Smooth muscle cell (in vitro differentiated cells): ENCODE data around the gene NSG1. TPM values are rescaled to one million over a fixed set of nuclear protein-coding genes. Genes with fewer than 3 reads are reported as not detected.

Experiments
- DNase-seq: peaks from one replicate; lab custom pipeline; 2025; ENCODE audit not compliant: unreplicated experiment; lab: John Stamatoyannopoulos, UW
- H2AFZ ChIP-seq: fragments of 200-600 bp; sonication (generic); 2 replicates; pipeline ENCODE4 v1.6.0; 2016; ENCODE audit warnings: antibody characterized with exemption, low read depth, mild to moderate bottlenecking
- H3F3A ChIP-seq: fragments of 200-600 bp; sonication (generic); 2 replicates; pipeline ENCODE4 v1.6.0; 2017; ENCODE audit warnings: antibody characterized with exemption, low read depth
- H3K27ac ChIP-seq: fragments of 200-600 bp; sonication (generic); 2 replicates; pipeline ENCODE4 v1.5.1; 2016; ENCODE audit warnings: low read depth, mild to moderate bottlenecking
- H3K27me3 ChIP-seq: fragments of 200-600 bp; sonication (generic); 2 replicates; pipeline ENCODE4 v1.6.1; 2016; ENCODE audit warnings: low read depth, mild to moderate bottlenecking
- H3K36me3 ChIP-seq: fragments of 200-600 bp; sonication (generic); 2 replicates; pipeline ENCODE4 v1.5.1; 2016; ENCODE audit warnings: low read depth
- H3K4me1 ChIP-seq: fragments of 200-600 bp; sonication (generic); 2 replicates; pipeline ENCODE4 v1.5.1; 2016; ENCODE audit warnings: low read depth
- H3K4me2 ChIP-seq: fragments of 200-600 bp; sonication (generic); 2 replicates; pipeline ENCODE4 v1.6.0; 2016; ENCODE audit warnings: mild to moderate bottlenecking
- H3K4me3 ChIP-seq: fragments of 200-600 bp; sonication (generic); 2 replicates; pipeline ENCODE4 v1.5.1; 2016; ENCODE audit warnings: mild to moderate bottlenecking
- H3K79me2 ChIP-seq: fragments of 200-600 bp; sonication (generic); 2 replicates; pipeline ENCODE4 v1.6.0; 2016; ENCODE audit warnings: low read depth, mild to moderate bottlenecking
- H3K9ac ChIP-seq: fragments of 200-600 bp; sonication (generic); 2 replicates; pipeline ENCODE4 v1.6.0; 2016; ENCODE audit warnings: low read depth
- H3K9me3 ChIP-seq: fragments of 200-600 bp; sonication (generic); replicated peaks from 2 replicates; pipeline ENCODE4 v1.5.1; 2016; ENCODE audit warnings: low read depth
- H4K20me1 ChIP-seq: fragments of 200-600 bp; sonication (generic); 2 replicates; pipeline ENCODE4 v1.6.0; 2016; ENCODE audit warnings: low read depth
- WGBS: methylation state at CpG from one replicate; pipeline ENCODE4 v1.1.7; 2016; ENCODE audit warnings: low lambda C conversion rate; 5-methylcytosine and 5-hydroxymethylcytosine counted together
- polyA plus RNA-seq: library from polyadenylated mRNA; unstranded; fragments of >200 nt; fragmentation: Nextera tagmentation; extraction: Ambion mirVana; gene quantifications from 2 replicates; pipeline ENCODE4 v1.2.1, GENCODE V29; 2016
- total RNA-seq: library from RNA; depleted of rRNA; stranded (reverse); fragments of >200 nt; gene quantifications from 2 replicates; pipeline ENCODE4 v1.2.3, GENCODE V29; 2014
- TF ChIP-seq, protein P1 (sequence below): fragments of 200-600 bp; sonication (generic); IDR thresholded peaks from 2 replicates; pipeline ENCODE4 v1.5.1; 2017; ENCODE audit warnings: borderline replicate concordance, mild to moderate bottlenecking, antibody characterized with exemption; ENCODE audit not compliant: insufficient read depth, poor library complexity, severe bottlenecking

Gene NSG1
- total and polyA plus RNA-seq, 2 experiments from 2014 or later = 8.4 to 11.4 TPM

DNA sequence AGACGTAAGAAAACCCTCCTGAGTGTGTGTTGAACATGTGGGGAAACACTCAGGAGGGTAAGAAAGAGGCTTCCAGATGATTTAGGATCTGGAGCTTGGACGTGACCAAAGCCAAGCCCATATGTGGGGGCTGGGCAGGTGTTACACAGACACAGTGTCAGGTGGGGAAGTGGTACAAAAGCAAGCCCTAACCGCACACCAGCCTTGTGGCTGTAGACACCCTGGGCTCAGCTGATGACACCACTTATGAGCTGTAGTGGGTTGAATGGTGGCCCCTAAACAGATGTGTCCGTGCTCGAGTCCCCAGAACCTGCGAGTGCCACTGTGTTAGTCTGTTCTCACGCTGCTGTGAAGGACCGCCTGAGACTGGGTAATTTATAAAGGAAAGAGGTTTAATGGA, 25.0 kb upstream of the NSG1 start:
- Histone ChIP-seq H2AFZ (no peak overlapping the region), H3F3A (no peaks in the 10 kb centered on the region), H3K27ac (no peak overlapping the region), H3K79me2 (no peaks in the 10 kb centered on the region), H3K4me1 (peaks cover 4% of the 10 kb centered on the region), H3K9me3 (no peaks in the 10 kb centered on the region), H4K20me1 (no peaks in the 10 kb centered on the region), H3K27me3 (no peaks in the 10 kb centered on the region), H3K36me3 (no peaks in the 10 kb centered on the region), H3K9ac (no peak overlapping the region), H3K4me2 (no peak overlapping the region), H3K4me3 (no peak overlapping the region)
- WGBS = 82% methylated on average over 8 of the region's 8 CpGs
- TF ChIP-seq, protein P1, sequence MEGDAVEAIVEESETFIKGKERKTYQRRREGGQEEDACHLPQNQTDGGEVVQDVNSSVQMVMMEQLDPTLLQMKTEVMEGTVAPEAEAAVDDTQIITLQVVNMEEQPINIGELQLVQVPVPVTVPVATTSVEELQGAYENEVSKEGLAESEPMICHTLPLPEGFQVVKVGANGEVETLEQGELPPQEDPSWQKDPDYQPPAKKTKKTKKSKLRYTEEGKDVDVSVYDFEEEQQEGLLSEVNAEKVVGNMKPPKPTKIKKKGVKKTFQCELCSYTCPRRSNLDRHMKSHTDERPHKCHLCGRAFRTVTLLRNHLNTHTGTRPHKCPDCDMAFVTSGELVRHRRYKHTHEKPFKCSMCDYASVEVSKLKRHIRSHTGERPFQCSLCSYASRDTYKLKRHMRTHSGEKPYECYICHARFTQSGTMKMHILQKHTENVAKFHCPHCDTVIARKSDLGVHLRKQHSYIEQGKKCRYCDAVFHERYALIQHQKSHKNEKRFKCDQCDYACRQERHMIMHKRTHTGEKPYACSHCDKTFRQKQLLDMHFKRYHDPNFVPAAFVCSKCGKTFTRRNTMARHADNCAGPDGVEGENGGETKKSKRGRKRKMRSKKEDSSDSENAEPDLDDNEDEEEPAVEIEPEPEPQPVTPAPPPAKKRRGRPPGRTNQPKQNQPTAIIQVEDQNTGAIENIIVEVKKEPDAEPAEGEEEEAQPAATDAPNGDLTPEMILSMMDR = no peak
- no peak for DNase-seq

DNA sequence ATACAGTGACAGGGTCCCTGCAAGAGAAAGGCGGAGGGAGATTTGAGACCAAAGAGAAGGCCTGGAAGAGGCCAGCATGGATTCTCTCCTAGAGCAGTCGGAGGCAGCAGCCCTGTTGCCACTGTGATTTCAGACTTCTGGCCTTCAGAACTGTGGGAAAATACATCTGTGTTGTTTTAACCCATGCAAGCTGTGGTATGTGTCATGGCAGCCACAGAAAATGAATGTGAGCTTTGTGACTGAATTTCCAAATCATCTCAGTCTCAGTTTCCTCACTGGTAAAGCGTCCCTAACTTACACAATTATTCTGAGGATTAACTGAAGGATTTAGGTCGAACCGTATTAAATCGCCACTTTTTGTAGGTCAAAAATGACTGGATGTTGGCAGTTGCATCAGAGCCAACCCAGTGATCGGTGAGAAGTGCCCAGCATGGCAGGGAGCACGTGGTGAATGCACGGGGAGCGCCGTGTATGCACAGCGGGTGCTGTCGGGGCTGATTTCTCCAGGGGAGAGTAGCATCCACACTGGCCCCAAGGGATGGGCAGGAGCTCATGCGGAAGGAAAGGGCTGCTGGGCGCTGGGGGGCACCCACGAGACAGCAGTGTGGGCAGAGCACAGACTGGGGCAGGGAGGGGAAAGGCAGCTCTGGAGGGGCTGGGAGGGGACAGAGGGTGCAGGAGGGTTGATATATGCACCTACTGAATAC, 23.8 kb upstream of the NSG1 start:
- H3K9ac ChIP-seq = no peak overlapping the region
- DNase-seq = no peak
- H3K79me2 ChIP-seq = no peaks in the 10 kb centered on the region
- no peak overlapping the region for H3K27ac ChIP-seq
- H4K20me1 ChIP-seq = no peaks in the 10 kb centered on the region
- H3F3A ChIP-seq = no peaks in the 10 kb centered on the region
- WGBS = 76% methylated on average over 15 of the region's 16 CpGs
- H3K9me3 ChIP-seq = no peaks in the 10 kb centered on the region
- H3K27me3 ChIP-seq = no peaks in the 10 kb centered on the region
- H3K4me3 ChIP-seq = no peak overlapping the region
- H3K4me2 ChIP-seq = no peak overlapping the region
- no peaks in the 10 kb centered on the region for H3K36me3 ChIP-seq
- TF ChIP-seq, protein P1 = no peak
- H3K4me1 ChIP-seq = no peaks in the 10 kb centered on the region
- H2AFZ ChIP-seq = no peak overlapping the region

DNA sequence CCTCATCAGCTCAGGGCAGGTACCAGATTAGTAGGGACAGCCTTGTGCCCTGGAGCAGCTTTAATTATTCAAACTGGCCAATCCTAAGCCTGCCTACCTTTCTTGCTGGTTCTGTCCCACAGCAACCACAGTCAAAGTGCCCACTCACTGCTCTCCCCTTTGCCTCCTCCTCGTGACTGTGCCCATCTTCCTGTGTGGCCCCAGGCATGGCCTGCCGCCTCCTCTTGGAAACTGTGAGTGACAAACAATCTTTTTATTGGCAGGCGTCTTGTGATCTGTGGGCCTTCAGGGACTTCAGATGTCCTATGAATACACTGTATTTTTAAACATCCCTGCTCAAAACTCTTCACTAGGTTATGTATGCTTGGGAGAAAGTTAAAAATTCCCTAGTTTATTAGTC, 22.8 kb upstream of the NSG1 start:
- no peaks in the 10 kb centered on the region for H4K20me1 ChIP-seq
- 91% methylated on average over 3 of the region's 3 CpGs for WGBS
- H2AFZ ChIP-seq = no peak overlapping the region
- no peaks in the 10 kb centered on the region for H3K4me1 ChIP-seq
- H3K4me2 ChIP-seq = no peak overlapping the region
- DNase-seq = no peak
- H3K27ac ChIP-seq = no peak overlapping the region
- TF ChIP-seq, protein P1 = no peak
- no peak overlapping the region for H3K4me3 ChIP-seq
- H3F3A ChIP-seq = no peaks in the 10 kb centered on the region
- H3K79me2 ChIP-seq = no peaks in the 10 kb centered on the region
- H3K27me3 ChIP-seq = no peaks in the 10 kb centered on the region
- no peak overlapping the region for H3K9ac ChIP-seq
- no peaks in the 10 kb centered on the region for H3K36me3 ChIP-seq
- H3K9me3 ChIP-seq = no peaks in the 10 kb centered on the region
